MM.1S (cell line): ENCODE results near the gene OSBPL8.

Source experiments
- DNase-seq: peaks from one replicate; pipeline ENCODE4 v3.0.0-alpha.2; 2015
- H2AFZ ChIP-seq: fragments of 300-600 bp; sonication (generic); 2 replicates; pipeline ENCODE4 v1.6.0; 2016; ENCODE audit warnings: antibody characterized with exemption, low read length
- H3F3A ChIP-seq: fragments of 300-600 bp; sonication (generic); 2 replicates; pipeline ENCODE4 v1.6.1; 2016; ENCODE audit warnings: mild to moderate bottlenecking, antibody characterized with exemption, low read length, moderate library complexity, mixed read lengths; ENCODE audit not compliant: insufficient read depth
- H3K27ac ChIP-seq: fragments of 300-600 bp; sonication (generic); 2 replicates; pipeline ENCODE4 v1.5.1; 2016; ENCODE audit warnings: mild to moderate bottlenecking, low read length
- H3K27me3 ChIP-seq: fragments of 300-600 bp; sonication (generic); replicated peaks from 2 replicates; pipeline ENCODE4 v1.6.0; 2016; ENCODE audit warnings: low read length; ENCODE audit not compliant: insufficient read depth
- H3K36me3 ChIP-seq: fragments of 300-600 bp; sonication (generic); replicated peaks from 2 replicates; pipeline ENCODE4 v1.6.1; 2016; ENCODE audit warnings: mild to moderate bottlenecking, low read length, mixed read lengths; ENCODE audit not compliant: insufficient read depth
- H3K4me1 ChIP-seq: fragments of 300-600 bp; sonication (generic); 2 replicates; pipeline ENCODE4 v1.6.1; 2016; ENCODE audit warnings: low read length, mixed read lengths
- H3K4me2 ChIP-seq: fragments of 300-600 bp; sonication (generic); 2 replicates; pipeline ENCODE4 v1.6.0; 2016; ENCODE audit warnings: low read depth, low read length
- H3K4me3 ChIP-seq: fragments of 300-600 bp; sonication (generic); 2 replicates; pipeline ENCODE4 v1.5.1; 2016; ENCODE audit warnings: low read length, mixed read lengths
- H3K79me2 ChIP-seq: fragments of 300-600 bp; sonication (generic); 2 replicates; pipeline ENCODE4 v1.6.1; 2016; ENCODE audit warnings: mixed run types, low read length, mixed read lengths
- H3K9ac ChIP-seq: fragments of 300-600 bp; sonication (generic); 2 replicates; pipeline ENCODE4 v1.6.1; 2016; ENCODE audit warnings: low read length, mixed read lengths
- H3K9me2 ChIP-seq: fragments of 300-600 bp; sonication (generic); replicated peaks from 2 replicates; pipeline ENCODE4 v1.6.1; 2016; ENCODE audit warnings: mild to moderate bottlenecking, low read length, mixed read lengths; ENCODE audit not compliant: insufficient read depth
- H3K9me3 ChIP-seq: fragments of 300-600 bp; sonication (generic); replicated peaks from 2 replicates; pipeline ENCODE4 v1.6.1; 2016; ENCODE audit warnings: mild to moderate bottlenecking, low read length, mixed read lengths; ENCODE audit not compliant: insufficient read depth
- H4K20me1 ChIP-seq: fragments of 300-600 bp; sonication (generic); 2 replicates; pipeline ENCODE4 v1.6.1; 2016; ENCODE audit warnings: mild to moderate bottlenecking, low read length, moderate library complexity, mixed read lengths; ENCODE audit not compliant: insufficient read depth
- EZH2 ChIP-seq: fragments of 300-600 bp; sonication (generic); optimal IDR thresholded peaks from 2 replicates; pipeline ENCODE3; 2017; ENCODE audit warnings: low read depth, mild to moderate bottlenecking, antibody characterized with exemption, low read length, mixed read lengths
- EZH2phosphoT487 ChIP-seq: fragments of 300-600 bp; sonication (generic); IDR thresholded peaks from 2 replicates; pipeline ENCODE4 v1.6.1; 2018; ENCODE audit warnings: antibody characterized with exemption, low read length
- TF ChIP-seq, protein P1 (sequence below): fragments of 300-600 bp; sonication (generic); IDR thresholded peaks from 2 replicates; pipeline ENCODE4 v1.5.1; 2016; ENCODE audit warnings: antibody characterized with exemption, low read length, mixed read lengths

Gene OSBPL8

GRCh38 chr12:76568888-76569551, 9.4 kb upstream of the OSBPL8 start:
- Histone ChIP-seq H3K9ac (no peak overlapping the region), H3K4me3 (no peak overlapping the region), H3K9me3 (no peaks in the 10 kb centered on the region), H3K36me3 (no peaks in the 10 kb centered on the region), H3K27me3 (no peaks in the 10 kb centered on the region), H2AFZ (no peak overlapping the region), H3K9me2 (no peaks in the 10 kb centered on the region), H4K20me1 (no peaks in the 10 kb centered on the region), H3K4me2 (no peak overlapping the region), H3F3A (no peaks in the 10 kb centered on the region), H3K4me1 (peaks cover 3% of the 10 kb centered on the region; the same call in 1 of the 2 replicates), H3K27ac (no peak overlapping the region), H3K79me2 (no peaks in the 10 kb centered on the region)
- DNase-seq, result no peak
- no peak for TF ChIP-seq EZH2

GRCh38 chr12:76568130-76568529, 8.6 kb upstream of the OSBPL8 start:
- Histone ChIP-seq H3K4me3 (no peak overlapping the region), H2AFZ (no peak overlapping the region), H3K27ac (no peak overlapping the region), H3K9ac (no peak overlapping the region), H3K4me1 (peaks cover 3% of the 10 kb centered on the region; the same call in 1 of the 2 replicates), H3K9me2 (no peaks in the 10 kb centered on the region), H3K9me3 (no peaks in the 10 kb centered on the region), H3K27me3 (no peaks in the 10 kb centered on the region), H3F3A (no peaks in the 10 kb centered on the region), H4K20me1 (no peaks in the 10 kb centered on the region), H3K79me2 (no peaks in the 10 kb centered on the region), H3K4me2 (no peak overlapping the region), H3K36me3 (no peaks in the 10 kb centered on the region)
- TF ChIP-seq, protein P1, sequence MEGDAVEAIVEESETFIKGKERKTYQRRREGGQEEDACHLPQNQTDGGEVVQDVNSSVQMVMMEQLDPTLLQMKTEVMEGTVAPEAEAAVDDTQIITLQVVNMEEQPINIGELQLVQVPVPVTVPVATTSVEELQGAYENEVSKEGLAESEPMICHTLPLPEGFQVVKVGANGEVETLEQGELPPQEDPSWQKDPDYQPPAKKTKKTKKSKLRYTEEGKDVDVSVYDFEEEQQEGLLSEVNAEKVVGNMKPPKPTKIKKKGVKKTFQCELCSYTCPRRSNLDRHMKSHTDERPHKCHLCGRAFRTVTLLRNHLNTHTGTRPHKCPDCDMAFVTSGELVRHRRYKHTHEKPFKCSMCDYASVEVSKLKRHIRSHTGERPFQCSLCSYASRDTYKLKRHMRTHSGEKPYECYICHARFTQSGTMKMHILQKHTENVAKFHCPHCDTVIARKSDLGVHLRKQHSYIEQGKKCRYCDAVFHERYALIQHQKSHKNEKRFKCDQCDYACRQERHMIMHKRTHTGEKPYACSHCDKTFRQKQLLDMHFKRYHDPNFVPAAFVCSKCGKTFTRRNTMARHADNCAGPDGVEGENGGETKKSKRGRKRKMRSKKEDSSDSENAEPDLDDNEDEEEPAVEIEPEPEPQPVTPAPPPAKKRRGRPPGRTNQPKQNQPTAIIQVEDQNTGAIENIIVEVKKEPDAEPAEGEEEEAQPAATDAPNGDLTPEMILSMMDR, result no peak
- TF ChIP-seq EZH2, result no peak
- no peak for TF ChIP-seq EZH2phosphoT487
- DNase-seq, result no peak

- peaks cover 7% of the 10 kb centered on the region for H3K79me2 ChIP-seq
- peaks cover 6% of the 10 kb centered on the region; the same call in 1 of the 2 replicates for H3K4me1 ChIP-seq
- H2AFZ ChIP-seq, result no peak overlapping the region
- no peak overlapping the region for H3K27ac ChIP-seq
- no peak overlapping the region for H3K9ac ChIP-seq
- TF ChIP-seq EZH2, result no peak
- no peak for TF ChIP-seq EZH2phosphoT487
- TF ChIP-seq, protein P1, result no peak
- peaks cover 12% of the 10 kb centered on the region for H3F3A ChIP-seq
- H3K9me2 ChIP-seq, result no peaks in the 10 kb centered on the region
- H3K4me3 ChIP-seq, result no peak overlapping the region
- H3K27me3 ChIP-seq, result no peaks in the 10 kb centered on the region
- no peaks in the 10 kb centered on the region for H3K9me3 ChIP-seq
- no peaks in the 10 kb centered on the region for H4K20me1 ChIP-seq
- no peak for DNase-seq
- H3K4me2 ChIP-seq, result no peak overlapping the region
- H3K36me3 ChIP-seq, result no peaks in the 10 kb centered on the region
These were observed 3.5 kb upstream of the OSBPL8 start for GRCh38 chr12:76563061-76563460.

DNA sequence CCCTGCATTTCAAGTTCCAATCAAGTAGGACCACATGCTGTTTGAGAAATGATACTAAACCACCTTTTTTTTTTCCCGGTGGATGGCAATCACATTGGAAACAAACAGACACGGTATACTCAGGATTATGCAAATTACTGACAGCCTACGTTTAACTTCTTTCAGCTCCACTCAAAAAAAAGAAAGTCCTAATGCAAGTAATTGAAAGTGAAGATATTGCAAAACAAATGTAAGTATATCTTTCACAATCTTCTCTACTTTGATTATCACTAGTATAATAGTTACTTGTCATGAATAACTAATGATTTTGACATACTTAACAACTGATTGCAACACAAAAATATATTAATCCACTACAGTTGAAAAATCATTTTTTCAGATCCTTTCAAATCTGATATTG, 2.6 kb upstream of the OSBPL8 start:
- Histone ChIP-seq H4K20me1 (no peaks in the 10 kb centered on the region), H3K27ac (no peak overlapping the region), H3K9me3 (no peaks in the 10 kb centered on the region), H3K4me2 (no peak overlapping the region), H3K9me2 (no peaks in the 10 kb centered on the region), H3K79me2 (peaks cover 17% of the 10 kb centered on the region), H3K36me3 (no peaks in the 10 kb centered on the region), H2AFZ (no peak overlapping the region), H3K4me1 (peaks cover 10% of the 10 kb centered on the region; the same call in 1 of the 2 replicates), H3K9ac (no peak overlapping the region), H3F3A (peaks cover 12% of the 10 kb centered on the region), H3K27me3 (no peaks in the 10 kb centered on the region), H3K4me3 (no peak overlapping the region)
- no peak for DNase-seq
- TF ChIP-seq EZH2phosphoT487, result no peak
- TF ChIP-seq EZH2, result no peak
- TF ChIP-seq, protein P1, result no peak
